GM10266 (cell line): ENCODE data around the gene TSPAN2.
A peak's percentile ranks its signal among the peaks of the same experiment; 100 is the strongest.

Experiments used
- DNase-seq: peaks from one replicate; pipeline ENCODE4 v3.0.0; 2012; ENCODE audit errors: extremely low spot score
- CTCF ChIP-seq: IDR thresholded peaks from 2 replicates; pipeline ENCODE4 v1.5.1; 2012; ENCODE audit warnings: mild to moderate bottlenecking, low read depth; ENCODE audit not compliant: control insufficient read depth, insufficient read depth; ENCODE audit errors: missing control alignments

Gene TSPAN2

GRCh38 chr1:115099693-115100050 lies 10.4 kb upstream of the TSPAN2 start:
- no peak for TF ChIP-seq CTCF
- DNase-seq = no peak

- no peak for TF ChIP-seq CTCF
- DNase-seq = peak; percentile 46
Measured at GRCh38 chr1:115098979-115099692, 9.8 kb upstream of the TSPAN2 start.

- no peak for TF ChIP-seq CTCF
- DNase-seq = no peak
Measured at GRCh38 chr1:115092175-115092574, 2.9 kb upstream of the TSPAN2 start.

- no peak for TF ChIP-seq CTCF
- no peak for DNase-seq
Measured at GRCh38 chr1:115091572-115091971, 2.3 kb upstream of the TSPAN2 start.

GRCh38 chr1:115090956-115091355 lies 1.7 kb upstream of the TSPAN2 start:
- DNase-seq = no peak
- TF ChIP-seq CTCF = no peak

GRCh38 chr1:115090540-115090939 lies 1.2 kb upstream of the TSPAN2 start:
- no peak for DNase-seq
- TF ChIP-seq CTCF = no peak

- DNase-seq = no peak
- no peak for TF ChIP-seq CTCF
Measured at GRCh38 chr1:115090186-115090490, 835 bp upstream of the TSPAN2 start.
